ENCODE measurements around the gene INO80C.

DNA sequence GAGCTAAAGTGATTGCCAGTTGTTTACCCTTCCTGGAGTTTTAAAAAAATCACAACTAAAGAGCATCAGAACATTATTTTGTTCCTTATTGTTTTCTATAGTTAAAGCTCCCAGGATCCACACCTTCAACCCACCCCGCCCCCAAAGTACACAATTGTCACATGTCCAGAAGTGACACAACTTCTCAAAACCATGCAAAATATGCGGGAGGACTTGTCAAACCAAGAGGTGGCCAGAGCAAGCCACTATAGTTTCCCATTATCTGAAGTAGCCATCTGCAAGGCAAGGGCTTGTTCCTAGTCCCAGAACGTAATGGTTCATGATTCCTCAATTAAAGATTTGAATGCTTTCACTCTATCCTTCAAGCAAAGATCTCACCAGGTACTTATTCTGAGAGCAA, 9.9 kb upstream of the INO80C start:
- TF ChIP-seq, protein P1, sequence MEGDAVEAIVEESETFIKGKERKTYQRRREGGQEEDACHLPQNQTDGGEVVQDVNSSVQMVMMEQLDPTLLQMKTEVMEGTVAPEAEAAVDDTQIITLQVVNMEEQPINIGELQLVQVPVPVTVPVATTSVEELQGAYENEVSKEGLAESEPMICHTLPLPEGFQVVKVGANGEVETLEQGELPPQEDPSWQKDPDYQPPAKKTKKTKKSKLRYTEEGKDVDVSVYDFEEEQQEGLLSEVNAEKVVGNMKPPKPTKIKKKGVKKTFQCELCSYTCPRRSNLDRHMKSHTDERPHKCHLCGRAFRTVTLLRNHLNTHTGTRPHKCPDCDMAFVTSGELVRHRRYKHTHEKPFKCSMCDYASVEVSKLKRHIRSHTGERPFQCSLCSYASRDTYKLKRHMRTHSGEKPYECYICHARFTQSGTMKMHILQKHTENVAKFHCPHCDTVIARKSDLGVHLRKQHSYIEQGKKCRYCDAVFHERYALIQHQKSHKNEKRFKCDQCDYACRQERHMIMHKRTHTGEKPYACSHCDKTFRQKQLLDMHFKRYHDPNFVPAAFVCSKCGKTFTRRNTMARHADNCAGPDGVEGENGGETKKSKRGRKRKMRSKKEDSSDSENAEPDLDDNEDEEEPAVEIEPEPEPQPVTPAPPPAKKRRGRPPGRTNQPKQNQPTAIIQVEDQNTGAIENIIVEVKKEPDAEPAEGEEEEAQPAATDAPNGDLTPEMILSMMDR (IDR thresholded peaks at IDR 0.05), result no peak
- TF ChIP-seq POLR2A (IDR thresholded peaks at IDR 0.05) (no peak), POLR2AphosphoS5 (IDR thresholded peaks at IDR 0.05) (no peak), EP300 (IDR thresholded peaks at IDR 0.05) (no peak)
